Measurements from ENCODE around the gene DRD4. TPM values are rescaled to one million over a fixed set of nuclear protein-coding genes. Genes with fewer than 3 reads are reported as not detected.
A peak's percentile ranks its signal among the peaks of the same experiment; 100 is the strongest.

The DRD4 gene
- total RNA-seq, 1 donor from 2014 or later, result 0.49 TPM

DNA sequence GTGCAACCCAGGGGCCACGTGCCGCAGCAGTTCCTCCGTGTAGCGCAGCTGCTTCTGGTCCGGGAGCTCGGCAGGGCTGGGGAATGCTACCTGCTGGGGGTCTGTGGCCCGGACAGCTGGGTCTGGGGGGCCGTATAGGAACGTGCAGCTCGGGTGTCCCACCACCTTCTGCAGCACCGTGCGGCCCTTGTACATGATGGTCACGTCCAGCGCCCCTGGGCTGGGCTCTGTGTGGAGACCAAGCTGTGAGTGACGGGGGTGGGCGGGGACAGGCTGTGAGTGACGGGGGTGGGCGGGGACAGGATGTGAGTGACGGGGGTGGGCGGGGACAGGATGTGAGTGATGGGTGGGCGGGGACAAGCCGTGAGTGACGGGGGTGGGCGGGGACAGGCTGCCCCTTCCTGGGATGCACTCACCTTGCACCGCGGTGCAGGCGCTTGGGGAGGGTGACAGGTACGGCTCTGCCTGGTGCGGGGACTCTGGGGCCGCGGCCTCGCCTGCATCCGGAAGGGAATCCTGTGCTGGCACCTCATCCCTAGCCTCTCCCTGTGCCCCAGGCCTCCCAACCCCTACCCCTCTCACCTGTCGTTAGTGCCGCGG, 23.6 kb upstream of the DRD4 start:
- Mint-ChIP-seq H3K9me3 (no peaks in the 10 kb centered on the region), H3K4me1 (peaks cover 25% of the 10 kb centered on the region), H3K36me3 (ENCODE audit: low read depth) (peaks cover 40% of the 10 kb centered on the region), H3K27ac (no peak overlapping the region), H3K27me3 (no peaks in the 10 kb centered on the region), H3K4me3 (no peak overlapping the region)
- TF ChIP-seq, protein P1, sequence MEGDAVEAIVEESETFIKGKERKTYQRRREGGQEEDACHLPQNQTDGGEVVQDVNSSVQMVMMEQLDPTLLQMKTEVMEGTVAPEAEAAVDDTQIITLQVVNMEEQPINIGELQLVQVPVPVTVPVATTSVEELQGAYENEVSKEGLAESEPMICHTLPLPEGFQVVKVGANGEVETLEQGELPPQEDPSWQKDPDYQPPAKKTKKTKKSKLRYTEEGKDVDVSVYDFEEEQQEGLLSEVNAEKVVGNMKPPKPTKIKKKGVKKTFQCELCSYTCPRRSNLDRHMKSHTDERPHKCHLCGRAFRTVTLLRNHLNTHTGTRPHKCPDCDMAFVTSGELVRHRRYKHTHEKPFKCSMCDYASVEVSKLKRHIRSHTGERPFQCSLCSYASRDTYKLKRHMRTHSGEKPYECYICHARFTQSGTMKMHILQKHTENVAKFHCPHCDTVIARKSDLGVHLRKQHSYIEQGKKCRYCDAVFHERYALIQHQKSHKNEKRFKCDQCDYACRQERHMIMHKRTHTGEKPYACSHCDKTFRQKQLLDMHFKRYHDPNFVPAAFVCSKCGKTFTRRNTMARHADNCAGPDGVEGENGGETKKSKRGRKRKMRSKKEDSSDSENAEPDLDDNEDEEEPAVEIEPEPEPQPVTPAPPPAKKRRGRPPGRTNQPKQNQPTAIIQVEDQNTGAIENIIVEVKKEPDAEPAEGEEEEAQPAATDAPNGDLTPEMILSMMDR (IDR thresholded peaks at IDR 0.05), result no peak
- ATAC-seq (ENCODE audit: low read depth), result peak; percentile 2
- intact Hi-C loops (cut with micrococcal nuclease), result loop anchor here (10.0 kb wide), 1 partner anchor 1241 kb away; the partner anchor contains the start of gene LSP1
- ChIA-PET CTCF (no interaction called here), POLR2A (interaction anchor here (0.6 to 3.8 kb wide), 7 partner anchors 38 to 1428 kb away, joined by 3 to 26 read pairs (median 5); partner anchors contain the start of genes DEAF1, LRRC56, PNPLA2 and TMEM80)
- no peak for DNase-seq

DNA sequence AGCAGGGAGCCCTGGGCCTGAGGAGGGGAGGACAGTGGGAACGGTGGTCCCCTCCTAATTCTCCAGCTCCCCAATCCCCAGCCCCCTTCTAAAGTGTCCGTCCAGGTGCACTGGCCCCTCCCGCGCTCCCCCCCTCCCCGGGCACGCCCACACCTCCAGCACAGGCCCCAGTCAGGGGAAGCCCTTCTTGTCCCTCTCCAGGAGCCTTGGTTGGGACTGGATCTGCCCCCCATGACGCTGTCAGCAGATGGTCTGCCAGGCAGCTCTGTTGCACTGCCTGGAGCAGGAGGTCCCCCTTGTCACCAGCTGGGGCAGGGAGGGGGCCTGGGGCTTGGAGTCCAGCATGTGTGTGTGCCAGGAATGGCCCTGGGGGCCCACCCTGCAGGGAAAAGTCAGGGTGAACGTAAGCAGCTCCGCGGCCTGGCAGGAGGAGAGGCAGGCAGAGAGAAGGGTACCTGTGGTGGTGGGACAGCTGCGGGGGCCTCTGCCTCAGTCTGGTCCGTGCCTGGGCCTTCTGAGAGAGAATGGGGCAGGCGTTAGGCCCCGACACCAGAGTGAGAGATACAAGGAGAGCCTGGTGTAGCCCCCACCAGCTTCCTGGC, 22.9 kb upstream of the DRD4 start:
- H3K36me3 Mint-ChIP-seq (ENCODE audit: low read depth), result peaks cover 36% of the 10 kb centered on the region
- H3K27me3 Mint-ChIP-seq, result no peaks in the 10 kb centered on the region
- POLR2A ChIA-PET, result interaction anchor here (0.6 to 3.8 kb wide), 6 partner anchors 38 to 1427 kb away, joined by 3 to 26 read pairs (median 6); partner anchors contain the start of genes DEAF1, LRRC56, PNPLA2 and TMEM80
- peak overlapping the region; percentile 41 for H3K27ac Mint-ChIP-seq
- intact Hi-C loops (cut with micrococcal nuclease), result loop anchor here (10.0 kb wide), 1 partner anchor 1241 kb away; the partner anchor contains the start of gene LSP1
- ATAC-seq (ENCODE audit: low read depth) (no peak), DNase-seq (no peak)
- H3K9me3 Mint-ChIP-seq, result no peaks in the 10 kb centered on the region
- TF ChIP-seq, protein P1 (IDR thresholded peaks at IDR 0.05), result no peak
- CTCF ChIA-PET, result no interaction called here
- H3K4me3 Mint-ChIP-seq, result peak overlapping the region; percentile 52
- peaks cover 25% of the 10 kb centered on the region for H3K4me1 Mint-ChIP-seq

DNA sequence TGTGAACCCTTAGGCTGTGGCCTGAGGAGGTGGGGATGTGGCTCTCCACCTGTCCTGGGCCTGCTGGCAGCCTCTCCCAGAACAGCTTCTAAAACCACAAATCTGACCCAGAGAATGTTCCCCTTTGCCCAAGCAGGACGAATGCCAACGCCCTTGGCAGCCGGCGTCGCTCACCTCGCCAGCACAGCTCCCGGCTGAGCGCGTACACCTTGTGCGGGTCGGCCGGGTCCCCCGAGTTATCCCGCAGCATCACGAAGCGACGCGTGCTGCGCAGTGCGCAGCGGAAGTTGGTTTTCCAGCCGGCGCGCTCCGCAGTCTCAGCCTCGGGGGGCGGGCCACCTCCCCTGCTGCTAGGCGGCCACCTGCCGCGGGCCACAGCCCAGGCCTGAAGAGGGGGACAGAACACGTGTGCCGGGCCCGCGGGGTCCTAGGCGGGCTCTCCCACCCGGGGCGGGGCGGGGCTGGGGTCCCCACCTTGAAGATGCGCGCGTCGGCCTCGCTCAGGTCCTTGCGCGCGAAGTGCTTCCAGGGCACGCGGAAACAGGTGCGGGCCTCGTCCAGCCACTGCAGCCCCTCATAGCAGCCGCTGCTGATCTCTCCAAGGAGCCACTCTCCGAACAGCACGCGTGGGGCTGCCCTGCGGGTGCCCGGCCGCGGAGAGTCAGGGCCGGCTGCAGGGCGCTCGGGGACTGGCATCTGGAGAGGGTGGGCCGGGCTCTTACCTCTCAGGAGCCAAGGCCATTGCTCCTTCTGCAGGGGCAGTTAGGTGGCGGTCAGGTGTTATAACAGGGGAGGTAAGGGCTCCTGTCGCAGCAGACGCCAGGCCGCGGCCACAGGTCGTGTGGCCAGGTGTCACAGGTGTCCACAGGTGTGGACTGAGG, 22.2 kb upstream of the DRD4 start:
- ChIA-PET POLR2A (interaction anchor here (0.6 to 3.8 kb wide), 20 partner anchors 9 to 228 kb away, joined by 3 to 27 read pairs (median 5); partner anchors contain the start of genes DEAF1, GATD1, HRAS and LMNTD2), CTCF (no interaction called here)
- Mint-ChIP-seq H3K4me3 (peak overlapping the region; percentile 90), H3K9me3 (no peaks in the 10 kb centered on the region), H3K27ac (peak overlapping the region; percentile 88), H3K27me3 (no peaks in the 10 kb centered on the region), H3K36me3 (ENCODE audit: low read depth) (peaks cover 32% of the 10 kb centered on the region), H3K4me1 (peaks cover 25% of the 10 kb centered on the region)
- DNase-seq (peak; percentile 35), ATAC-seq (ENCODE audit: low read depth) (no peak)
- intact Hi-C loops (cut with micrococcal nuclease), result loop anchor here (1.0 to 10.0 kb wide), 3 partner anchors 39 to 1240 kb away; partner anchors contain the start of genes LSP1 and PHRF1
- TF ChIP-seq, protein P1 (IDR thresholded peaks at IDR 0.05), result no peak

DNA sequence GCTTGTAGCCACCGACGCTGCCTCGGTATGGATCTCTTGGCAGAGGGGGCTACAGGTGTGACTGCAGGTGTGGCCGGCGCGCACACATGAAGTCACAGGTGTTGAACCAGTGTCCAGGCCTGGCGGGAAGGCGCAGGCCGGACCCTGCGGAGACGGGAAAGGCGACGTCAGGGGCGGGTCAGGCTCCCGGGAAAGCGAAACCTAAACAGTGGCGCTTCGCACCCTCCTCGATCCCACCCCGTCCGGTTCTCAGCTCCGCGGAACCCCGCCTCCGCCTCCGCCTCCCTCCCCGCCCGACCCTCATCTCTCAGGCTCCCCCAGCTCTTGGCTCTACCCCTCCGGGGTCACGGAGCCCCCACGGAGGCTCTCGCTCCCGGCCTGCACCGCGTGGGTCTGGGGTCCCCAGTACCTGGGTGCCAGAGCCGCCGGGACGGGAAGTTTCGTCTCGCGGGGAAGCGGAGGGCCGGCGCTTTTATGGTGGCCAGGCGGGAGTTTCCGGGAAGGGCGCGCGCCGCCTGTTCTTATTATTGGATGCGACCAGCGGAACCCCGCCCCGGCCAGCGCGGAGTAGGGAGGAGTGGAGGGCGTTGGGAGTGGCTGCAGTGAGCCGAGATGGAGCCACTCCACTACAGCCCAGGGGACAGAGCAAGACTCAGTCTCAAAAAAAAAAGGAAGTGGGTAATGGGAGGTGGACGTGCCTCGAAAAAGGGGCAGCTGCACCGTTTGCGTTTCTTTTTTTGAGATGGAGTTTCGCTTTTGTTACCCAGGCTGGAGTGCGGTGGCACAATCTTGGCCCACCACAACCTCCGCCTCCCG, 21.4 kb upstream of the DRD4 start, which contains the start of gene IRF7:
IRF7 (minus strand) TSS at position 447 of the 816 bp plus-strand sequence. CDS start 586 bp downstream, outside the sequence.
- peaks cover 25% of the 10 kb centered on the region for H3K36me3 Mint-ChIP-seq (ENCODE audit: low read depth)
- H3K4me1 Mint-ChIP-seq, result peaks cover 25% of the 10 kb centered on the region
- ATAC-seq (ENCODE audit: low read depth) (peak; percentile 95), DNase-seq (peak; percentile 92)
- intact Hi-C loops (cut with micrococcal nuclease), result loop anchor here (1.0 to 10.0 kb wide), 6 partner anchors 21 to 1239 kb away; partner anchors contain the start of genes DEAF1, DRD4, LSP1 and PHRF1
- ChIA-PET CTCF (no interaction called here), POLR2A (interaction anchor here (0.6 to 3.8 kb wide), 20 partner anchors 10 to 227 kb away, joined by 3 to 27 read pairs (median 5); partner anchors contain the start of genes DEAF1, GATD1, HRAS and LMNTD2)
- H3K9me3 Mint-ChIP-seq, result no peaks in the 10 kb centered on the region
- peak within 1 kb of the TSS; percentile 88 for H3K27ac Mint-ChIP-seq
- TF ChIP-seq, protein P1 (IDR thresholded peaks at IDR 0.05), result no peak
- peak within 1 kb of the TSS; percentile 90 for H3K4me3 Mint-ChIP-seq
- H3K27me3 Mint-ChIP-seq, result no peaks in the 10 kb centered on the region
